ENCODE results near the gene CBX2. TPM values are rescaled to one million over a fixed set of nuclear protein-coding genes. Genes with fewer than 3 reads are reported as not detected.

CBX2 gene
- total RNA-seq, 1 donor from 2014 or later = 4.6 TPM

GRCh38 chr17:79808763-79809529 is 31.0 kb downstream of the CBX2 start:
- intact Hi-C loops (cut with DNase I) = no loop called here
- no peaks in the 10 kb centered on the region for H3K36me3 ChIP-seq
- H3K27ac ChIP-seq = no peak overlapping the region
- H3K9me3 ChIP-seq = no peaks in the 10 kb centered on the region
- peaks cover 16 to 32% of the 10 kb centered on the region in 2 donors for H3K4me1 ChIP-seq
- TF ChIP-seq CTCF (IDR thresholded peaks at IDR 0.05) = no peak
- H3K27me3 ChIP-seq = peaks cover 67% of the 10 kb centered on the region
- no peak for DNase-seq (ENCODE audit: low spot score in 2 of 2)
- no peak overlapping the region for H3K4me3 ChIP-seq

GRCh38 chr17:79809530-79810129 is 31.7 kb downstream of the CBX2 start:
- Histone ChIP-seq H3K4me1 (peaks cover 16 to 36% of the 10 kb centered on the region in 2 donors), H3K27ac (no peak overlapping the region), H3K27me3 (peaks cover 67% of the 10 kb centered on the region), H3K36me3 (no peaks in the 10 kb centered on the region), H3K9me3 (no peaks in the 10 kb centered on the region), H3K4me3 (peak overlapping the region; percentile 7 to 31)
- DNase-seq (ENCODE audit: low spot score in 2 of 2) = no peak
- TF ChIP-seq CTCF (IDR thresholded peaks at IDR 0.05) = no peak
- intact Hi-C loops (cut with DNase I) = loop anchor here (1.0 to 2.0 kb wide), 2 partner anchors 12 to 29 kb away; partner anchors contain the start of genes CBX4 and CBX8

GRCh38 chr17:79810130-79811010 is 32.4 kb downstream of the CBX2 start:
- Histone ChIP-seq H3K27ac (no peak overlapping the region), H3K36me3 (no peaks in the 10 kb centered on the region), H3K4me1 (peaks cover 23 to 43% of the 10 kb centered on the region in 2 donors), H3K9me3 (no peaks in the 10 kb centered on the region), H3K27me3 (peaks cover 67% of the 10 kb centered on the region), H3K4me3 (peak overlapping the region; percentile 7 to 31)
- intact Hi-C loops (cut with DNase I) = loop anchor here (1.0 to 2.0 kb wide), 2 partner anchors 13 to 28 kb away; partner anchors contain the start of genes CBX4 and CBX8
- no peak for TF ChIP-seq CTCF (IDR thresholded peaks at IDR 0.05)
- DNase-seq (ENCODE audit: low spot score in 2 of 2) = no peak

DNA sequence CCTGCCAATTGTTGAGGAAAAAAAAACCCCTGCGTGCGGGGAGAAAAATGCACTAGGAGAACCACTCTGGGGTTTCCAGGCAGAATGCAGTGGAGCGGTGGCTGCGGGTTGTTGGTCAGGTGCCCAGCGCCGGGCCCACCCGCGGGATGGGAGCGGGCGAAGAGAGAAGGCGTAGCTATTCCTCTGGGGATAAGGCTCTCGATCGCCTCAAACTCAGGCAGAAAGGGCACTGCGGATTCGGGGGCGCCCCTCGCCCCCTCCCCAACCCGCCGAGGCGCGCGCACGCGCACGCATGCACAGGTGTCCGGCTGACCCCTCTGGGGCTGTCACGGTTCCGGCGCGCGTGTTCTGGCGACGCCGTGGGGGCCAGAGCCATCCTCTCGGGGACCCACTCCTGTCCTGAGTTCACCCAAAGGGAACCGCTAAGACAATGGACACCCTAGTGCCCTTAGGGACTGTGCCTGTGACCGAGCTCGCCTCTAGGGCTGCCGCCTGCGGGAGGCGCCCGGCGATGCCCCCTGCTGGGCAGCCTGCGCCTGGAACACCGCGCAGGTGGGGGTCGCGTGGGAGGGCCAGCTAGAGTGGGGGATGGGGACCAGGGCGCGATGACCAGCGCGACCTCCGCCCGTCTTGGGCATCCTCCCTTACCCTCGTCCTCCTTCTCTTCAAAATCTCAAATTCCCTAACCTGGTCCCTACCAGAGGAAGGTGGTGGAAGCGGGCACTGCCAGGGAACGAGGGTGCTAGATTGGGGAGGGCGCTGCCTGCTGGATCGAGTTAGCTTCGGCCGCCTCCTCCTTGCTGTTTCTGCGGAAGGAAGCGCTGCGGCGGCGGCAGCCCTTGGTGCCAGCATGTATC is 33.3 kb downstream of the CBX2 start:
- intact Hi-C loops (cut with DNase I) = loop anchor here (2.0 kb wide), 1 partner anchor 28 kb away; the partner anchor contains the start of gene CBX4
- Histone ChIP-seq H3K36me3 (no peaks in the 10 kb centered on the region), H3K27ac (no peak overlapping the region), H3K9me3 (no peaks in the 10 kb centered on the region), H3K4me3 (no peak overlapping the region), H3K4me1 (peaks cover 23 to 44% of the 10 kb centered on the region in 2 donors), H3K27me3 (peaks cover 68% of the 10 kb centered on the region)
- TF ChIP-seq CTCF (IDR thresholded peaks at IDR 0.05) = peak; percentile 27 to 39 (median 38)
- no peak for DNase-seq (ENCODE audit: low spot score in 2 of 2)

Data from ascending aorta (tissue), 2 donors.